MM.1S (cell line): ENCODE data around the gene OBSCN.

ENCODE experiments used
- DNase-seq: peaks from one replicate; pipeline ENCODE4 v3.0.0-alpha.2; 2015
- H2AFZ ChIP-seq: fragments of 300-600 bp; sonication (generic); 2 replicates; pipeline ENCODE4 v1.6.0; 2016; ENCODE audit warnings: antibody characterized with exemption, low read length
- H3F3A ChIP-seq: fragments of 300-600 bp; sonication (generic); 2 replicates; pipeline ENCODE4 v1.6.1; 2016; ENCODE audit warnings: mild to moderate bottlenecking, antibody characterized with exemption, low read length, moderate library complexity, mixed read lengths; ENCODE audit not compliant: insufficient read depth
- H3K27ac ChIP-seq: fragments of 300-600 bp; sonication (generic); 2 replicates; pipeline ENCODE4 v1.5.1; 2016; ENCODE audit warnings: mild to moderate bottlenecking, low read length
- H3K27me3 ChIP-seq: fragments of 300-600 bp; sonication (generic); replicated peaks from 2 replicates; pipeline ENCODE4 v1.6.0; 2016; ENCODE audit warnings: low read length; ENCODE audit not compliant: insufficient read depth
- H3K36me3 ChIP-seq: fragments of 300-600 bp; sonication (generic); replicated peaks from 2 replicates; pipeline ENCODE4 v1.6.1; 2016; ENCODE audit warnings: mild to moderate bottlenecking, low read length, mixed read lengths; ENCODE audit not compliant: insufficient read depth
- H3K4me1 ChIP-seq: fragments of 300-600 bp; sonication (generic); 2 replicates; pipeline ENCODE4 v1.6.1; 2016; ENCODE audit warnings: low read length, mixed read lengths
- H3K4me2 ChIP-seq: fragments of 300-600 bp; sonication (generic); 2 replicates; pipeline ENCODE4 v1.6.0; 2016; ENCODE audit warnings: low read depth, low read length
- H3K4me3 ChIP-seq: fragments of 300-600 bp; sonication (generic); 2 replicates; pipeline ENCODE4 v1.5.1; 2016; ENCODE audit warnings: low read length, mixed read lengths
- H3K79me2 ChIP-seq: fragments of 300-600 bp; sonication (generic); 2 replicates; pipeline ENCODE4 v1.6.1; 2016; ENCODE audit warnings: mixed run types, low read length, mixed read lengths
- H3K9ac ChIP-seq: fragments of 300-600 bp; sonication (generic); 2 replicates; pipeline ENCODE4 v1.6.1; 2016; ENCODE audit warnings: low read length, mixed read lengths
- H3K9me2 ChIP-seq: fragments of 300-600 bp; sonication (generic); replicated peaks from 2 replicates; pipeline ENCODE4 v1.6.1; 2016; ENCODE audit warnings: mild to moderate bottlenecking, low read length, mixed read lengths; ENCODE audit not compliant: insufficient read depth
- H3K9me3 ChIP-seq: fragments of 300-600 bp; sonication (generic); replicated peaks from 2 replicates; pipeline ENCODE4 v1.6.1; 2016; ENCODE audit warnings: mild to moderate bottlenecking, low read length, mixed read lengths; ENCODE audit not compliant: insufficient read depth
- H4K20me1 ChIP-seq: fragments of 300-600 bp; sonication (generic); 2 replicates; pipeline ENCODE4 v1.6.1; 2016; ENCODE audit warnings: mild to moderate bottlenecking, low read length, moderate library complexity, mixed read lengths; ENCODE audit not compliant: insufficient read depth
- CTCF ChIP-seq: fragments of 300-600 bp; sonication (generic); IDR thresholded peaks from 2 replicates; pipeline ENCODE4 v1.5.1; 2016; ENCODE audit warnings: antibody characterized with exemption, low read length, mixed read lengths
- EZH2 ChIP-seq: fragments of 300-600 bp; sonication (generic); optimal IDR thresholded peaks from 2 replicates; pipeline ENCODE3; 2017; ENCODE audit warnings: low read depth, mild to moderate bottlenecking, antibody characterized with exemption, low read length, mixed read lengths
- EZH2phosphoT487 ChIP-seq: fragments of 300-600 bp; sonication (generic); IDR thresholded peaks from 2 replicates; pipeline ENCODE4 v1.6.1; 2018; ENCODE audit warnings: antibody characterized with exemption, low read length

The OBSCN gene

GRCh38 chr1:228346731-228347130, 138.9 kb downstream of the OBSCN start:
- Histone ChIP-seq H3K4me3 (no peak overlapping the region), H4K20me1 (no peaks in the 10 kb centered on the region), H3K79me2 (no peaks in the 10 kb centered on the region), H3K27me3 (no peaks in the 10 kb centered on the region; the same call in 1 of the 2 replicates), H3K4me1 (no peaks in the 10 kb centered on the region), H3K4me2 (no peak overlapping the region), H3K36me3 (no peaks in the 10 kb centered on the region), H3K9me2 (no peaks in the 10 kb centered on the region), H3K9me3 (no peaks in the 10 kb centered on the region), H3F3A (no peaks in the 10 kb centered on the region), H2AFZ (no peak overlapping the region), H3K9ac (no peak overlapping the region), H3K27ac (no peak overlapping the region)
- no peak for TF ChIP-seq EZH2phosphoT487
- TF ChIP-seq EZH2 = no peak
- TF ChIP-seq CTCF = no peak
- no peak for DNase-seq

DNA sequence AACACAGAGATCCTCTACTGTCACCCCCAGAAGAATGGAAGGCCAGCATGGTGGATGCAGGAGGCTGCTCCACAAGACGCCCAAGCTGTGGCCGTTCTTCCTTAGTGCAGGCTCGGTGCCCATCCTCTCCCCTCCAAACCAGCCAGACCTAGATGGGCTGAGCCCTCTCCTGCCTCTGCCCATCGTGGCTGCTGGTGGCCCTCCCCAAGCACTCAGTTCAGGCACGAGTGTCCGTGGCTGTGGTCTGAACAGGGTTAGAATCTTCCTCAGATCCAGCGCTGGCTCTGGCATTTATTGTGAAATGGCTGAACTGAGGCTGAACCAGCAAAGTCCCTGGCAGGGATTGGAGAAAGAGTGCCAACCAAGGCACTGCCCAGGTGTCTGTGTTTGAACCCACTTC, 139.3 kb downstream of the OBSCN start:
- no peaks in the 10 kb centered on the region for H3K79me2 ChIP-seq
- no peak overlapping the region for H3K4me3 ChIP-seq
- no peaks in the 10 kb centered on the region for H3K9me2 ChIP-seq
- no peaks in the 10 kb centered on the region for H3K9me3 ChIP-seq
- no peaks in the 10 kb centered on the region for H3F3A ChIP-seq
- H4K20me1 ChIP-seq = no peaks in the 10 kb centered on the region
- no peak overlapping the region for H2AFZ ChIP-seq
- H3K27ac ChIP-seq = no peak overlapping the region
- H3K27me3 ChIP-seq = no peaks in the 10 kb centered on the region; the same call in 1 of the 2 replicates
- H3K9ac ChIP-seq = no peak overlapping the region
- no peaks in the 10 kb centered on the region for H3K36me3 ChIP-seq
- no peaks in the 10 kb centered on the region for H3K4me1 ChIP-seq
- TF ChIP-seq EZH2 (no peak), EZH2phosphoT487 (no peak), CTCF (no peak)
- no peak overlapping the region for H3K4me2 ChIP-seq
- no peak for DNase-seq

- Histone ChIP-seq H4K20me1 (no peaks in the 10 kb centered on the region), H3K79me2 (no peaks in the 10 kb centered on the region), H2AFZ (no peak overlapping the region), H3K9me2 (no peaks in the 10 kb centered on the region), H3K4me2 (no peak overlapping the region), H3F3A (no peaks in the 10 kb centered on the region), H3K27me3 (no peaks in the 10 kb centered on the region; the same call in 1 of the 2 replicates), H3K4me1 (no peaks in the 10 kb centered on the region), H3K27ac (no peak overlapping the region), H3K9me3 (no peaks in the 10 kb centered on the region), H3K9ac (no peak overlapping the region), H3K36me3 (no peaks in the 10 kb centered on the region), H3K4me3 (no peak overlapping the region)
- TF ChIP-seq EZH2 (no peak), CTCF (no peak), EZH2phosphoT487 (no peak)
- DNase-seq = no peak
Measured at GRCh38 chr1:228348708-228349467, 141.0 kb downstream of the OBSCN start.
